ENCODE results near the gene DIDO1. TPM values are rescaled to one million over a fixed set of nuclear protein-coding genes. Genes with fewer than 3 reads are reported as not detected.

DIDO1 gene
- total RNA-seq, 2 donors from 2014 or later, result 68.5 to 75.9 TPM

DNA sequence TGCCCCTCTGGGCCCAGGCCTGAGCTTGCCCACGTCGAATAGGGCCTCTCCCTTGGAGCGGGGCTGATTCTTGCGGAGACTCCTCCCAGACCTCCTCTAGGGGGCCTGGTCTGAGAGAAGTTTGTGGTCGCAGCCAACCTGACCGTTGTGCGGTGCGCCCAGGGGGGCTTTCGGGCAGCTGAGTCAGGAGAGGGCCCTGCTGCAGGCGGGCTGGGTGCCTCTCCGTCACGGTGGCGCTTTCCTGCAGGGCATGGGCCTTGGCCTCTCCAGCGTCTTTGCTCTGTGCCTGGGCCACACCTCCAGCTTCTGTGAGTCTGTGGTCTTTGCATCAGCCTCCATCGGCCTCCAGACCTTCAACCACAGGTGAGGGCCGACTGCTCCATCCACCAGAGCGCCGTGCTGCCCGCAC is 39.1 kb upstream of the DIDO1 start:
- intact Hi-C loops (cut with DNase I), result no loop called here
- Histone ChIP-seq H3K27ac (no peak overlapping the region), H3K9me3 (no peaks in the 10 kb centered on the region), H3K27me3 (replicated peaks; ENCODE audit: insufficient read depth) (peaks cover 2% of the 10 kb centered on the region), H3K4me1 (replicated peaks) (no peaks in the 10 kb centered on the region), H3K36me3 (no peaks in the 10 kb centered on the region), H3K4me3 (no peak overlapping the region)
- DNase-seq (ENCODE audit: low spot score), result no peak
- TF ChIP-seq POLR2A (IDR thresholded peaks at IDR 0.05) (no peak), CTCF (IDR thresholded peaks at IDR 0.05) (no peak), POLR2AphosphoS5 (IDR thresholded peaks at IDR 0.05) (no peak)
- WGBS, result 90% methylated on average over 15 of the region's 19 CpGs

DNA sequence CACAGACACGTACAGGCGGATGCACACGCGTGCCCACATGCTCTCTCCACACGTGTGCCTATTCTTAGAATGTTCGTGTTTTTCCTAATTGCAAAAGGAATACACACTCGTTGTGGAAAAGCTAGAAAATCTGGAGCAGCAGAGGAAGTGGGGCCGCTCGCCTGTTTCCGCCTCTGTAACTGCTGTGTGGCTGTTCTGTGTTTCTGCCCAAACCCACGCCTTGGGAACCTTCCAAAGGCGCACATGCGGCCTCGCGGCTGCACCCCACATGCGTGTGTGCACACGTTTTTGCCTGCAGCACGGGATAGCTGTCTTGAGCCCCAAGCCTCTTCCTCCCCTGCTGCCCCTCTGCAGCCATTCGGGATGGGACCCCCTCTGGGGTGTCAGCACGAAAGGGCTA is 38.4 kb upstream of the DIDO1 start:
- H3K4me1 ChIP-seq (replicated peaks), result no peaks in the 10 kb centered on the region
- no peak for DNase-seq (ENCODE audit: low spot score)
- WGBS, result 64% methylated on average over 20 of the region's 20 CpGs
- intact Hi-C loops (cut with DNase I), result no loop called here
- no peaks in the 10 kb centered on the region for H3K36me3 ChIP-seq
- no peaks in the 10 kb centered on the region for H3K27me3 ChIP-seq (replicated peaks; ENCODE audit: insufficient read depth)
- H3K9me3 ChIP-seq, result no peaks in the 10 kb centered on the region
- H3K4me3 ChIP-seq, result no peak overlapping the region
- H3K27ac ChIP-seq, result no peak overlapping the region
- TF ChIP-seq POLR2AphosphoS5 (IDR thresholded peaks at IDR 0.05) (no peak), CTCF (IDR thresholded peaks at IDR 0.05) (no peak), POLR2A (IDR thresholded peaks at IDR 0.05) (no peak)

DNA sequence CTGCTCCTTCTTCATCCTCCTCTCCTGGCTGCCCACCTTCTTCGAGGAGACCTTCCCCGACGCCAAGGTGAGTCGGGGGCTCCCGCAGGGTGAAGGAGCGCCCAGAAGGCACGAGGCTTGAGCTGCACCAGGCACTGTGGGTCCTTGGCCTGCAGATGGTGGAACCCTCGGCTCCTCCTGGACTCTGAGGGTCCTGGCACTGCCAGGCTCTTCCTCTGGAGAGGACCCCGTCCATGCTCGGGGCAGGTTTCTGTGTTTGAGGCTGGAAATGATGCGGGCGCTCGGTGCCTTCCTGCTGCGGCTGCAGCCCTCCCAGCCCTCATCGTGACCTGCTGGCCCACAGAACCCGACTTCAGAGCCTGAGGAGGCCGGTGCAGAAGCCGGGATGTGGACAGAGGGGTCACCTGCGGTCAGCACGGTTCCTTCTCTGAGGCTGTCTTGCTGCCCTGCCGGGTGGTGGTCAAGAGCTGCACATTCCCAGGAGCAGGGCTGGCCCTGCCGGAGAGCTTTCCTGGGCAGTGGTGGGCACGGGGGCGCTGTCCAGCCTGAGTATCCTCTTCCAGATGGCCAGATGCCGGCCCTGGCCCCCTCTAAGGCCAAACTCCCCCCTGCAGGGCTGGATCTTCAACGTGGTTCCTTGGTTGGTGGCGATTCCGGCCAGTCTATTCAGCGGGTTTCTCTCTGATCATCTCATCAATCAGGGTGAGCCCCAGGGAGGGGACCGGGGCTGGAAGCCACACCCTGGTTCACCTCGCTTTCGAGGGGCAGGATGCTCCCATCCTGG is 37.5 kb upstream of the DIDO1 start:
- Histone ChIP-seq H3K4me1 (replicated peaks) (no peaks in the 10 kb centered on the region), H3K9me3 (no peaks in the 10 kb centered on the region), H3K4me3 (no peak overlapping the region), H3K27ac (no peak overlapping the region), H3K27me3 (replicated peaks; ENCODE audit: insufficient read depth) (no peaks in the 10 kb centered on the region), H3K36me3 (no peaks in the 10 kb centered on the region)
- intact Hi-C loops (cut with DNase I), result no loop called here
- no peak for DNase-seq (ENCODE audit: low spot score)
- no peak for TF ChIP-seq CTCF (IDR thresholded peaks at IDR 0.05)
- TF ChIP-seq POLR2AphosphoS5 (IDR thresholded peaks at IDR 0.05), result no peak
- no peak for TF ChIP-seq POLR2A (IDR thresholded peaks at IDR 0.05)
- WGBS, result 90% methylated on average over 32 of the region's 32 CpGs

DNA sequence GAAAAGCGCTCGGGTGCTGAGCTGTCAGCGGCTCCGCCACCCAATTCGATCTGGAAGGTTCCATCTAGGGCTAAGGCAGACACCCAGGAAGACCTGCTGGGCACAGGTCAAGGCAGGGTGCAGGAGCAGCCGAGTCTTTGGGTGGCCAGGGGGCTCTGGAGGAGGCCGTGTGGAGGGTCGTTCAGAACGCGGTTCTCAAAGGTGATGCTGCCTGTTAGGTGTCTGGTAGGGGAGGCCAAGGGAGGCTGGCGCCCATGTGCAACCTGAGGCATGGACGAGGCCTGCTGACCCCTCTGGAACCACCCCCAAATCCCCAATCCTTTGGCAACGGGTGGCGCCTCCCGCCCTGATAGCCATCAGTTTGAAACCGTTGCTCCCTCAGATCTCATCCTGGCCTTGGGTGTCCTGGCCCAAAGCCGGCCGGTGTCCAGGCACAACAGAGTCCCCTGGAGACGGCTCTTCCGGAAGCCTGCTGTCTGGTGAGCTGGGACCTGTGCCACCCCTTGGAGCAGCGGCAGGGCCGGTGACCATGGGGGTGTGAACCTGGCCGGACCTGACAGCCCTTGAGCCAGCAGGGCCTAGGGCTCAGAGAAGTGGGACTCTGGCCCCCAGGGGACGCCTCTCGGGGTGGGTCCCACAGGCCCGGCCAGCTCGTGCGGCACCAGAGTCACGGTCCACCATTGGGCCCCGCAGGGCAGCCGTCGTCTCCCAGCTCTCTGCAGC is 36.7 kb upstream of the DIDO1 start:
- Histone ChIP-seq H3K4me3 (no peak overlapping the region), H3K27me3 (replicated peaks; ENCODE audit: insufficient read depth) (no peaks in the 10 kb centered on the region), H3K36me3 (no peaks in the 10 kb centered on the region), H3K4me1 (replicated peaks) (no peaks in the 10 kb centered on the region), H3K27ac (no peak overlapping the region), H3K9me3 (no peaks in the 10 kb centered on the region)
- WGBS, result 91% methylated on average over 29 of the region's 32 CpGs
- TF ChIP-seq CTCF (IDR thresholded peaks at IDR 0.05), result no peak
- TF ChIP-seq POLR2AphosphoS5 (IDR thresholded peaks at IDR 0.05), result no peak
- TF ChIP-seq POLR2A (IDR thresholded peaks at IDR 0.05), result no peak
- intact Hi-C loops (cut with DNase I), result no loop called here
- no peak for DNase-seq (ENCODE audit: low spot score)
